Measurements from ENCODE around the gene PDXP. TPM values are rescaled to one million over a fixed set of nuclear protein-coding genes. Genes with fewer than 3 reads are reported as not detected.

Gene PDXP
- total RNA-seq, 1 donor from 2014 or later = 88.1 TPM

DNA sequence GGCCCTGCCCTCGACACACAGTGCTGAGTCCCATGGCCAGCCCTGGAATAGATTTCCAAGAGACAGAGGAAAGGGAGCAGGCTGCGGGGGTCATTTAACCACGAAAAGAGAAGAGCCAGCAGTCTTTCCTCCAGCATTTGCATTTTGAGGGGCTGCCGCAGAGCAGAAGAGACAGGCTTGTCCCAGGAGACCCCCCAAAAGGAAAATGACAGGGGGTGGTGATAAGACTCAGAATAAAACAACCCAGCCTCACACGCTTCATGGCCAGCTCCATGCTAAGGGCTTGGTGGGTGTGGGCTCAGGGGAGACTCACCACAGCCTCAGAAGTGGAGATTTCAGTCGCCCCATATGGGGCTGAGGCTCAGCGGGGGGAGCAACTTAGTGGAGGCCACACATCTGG is 55.2 kb downstream of the PDXP start:
- no peak overlapping the region for H3K4me3 Mint-ChIP-seq (ENCODE audit: unreplicated experiment)
- H3K27ac Mint-ChIP-seq (ENCODE audit: unreplicated experiment) = no peak overlapping the region
- TF ChIP-seq, protein P1, sequence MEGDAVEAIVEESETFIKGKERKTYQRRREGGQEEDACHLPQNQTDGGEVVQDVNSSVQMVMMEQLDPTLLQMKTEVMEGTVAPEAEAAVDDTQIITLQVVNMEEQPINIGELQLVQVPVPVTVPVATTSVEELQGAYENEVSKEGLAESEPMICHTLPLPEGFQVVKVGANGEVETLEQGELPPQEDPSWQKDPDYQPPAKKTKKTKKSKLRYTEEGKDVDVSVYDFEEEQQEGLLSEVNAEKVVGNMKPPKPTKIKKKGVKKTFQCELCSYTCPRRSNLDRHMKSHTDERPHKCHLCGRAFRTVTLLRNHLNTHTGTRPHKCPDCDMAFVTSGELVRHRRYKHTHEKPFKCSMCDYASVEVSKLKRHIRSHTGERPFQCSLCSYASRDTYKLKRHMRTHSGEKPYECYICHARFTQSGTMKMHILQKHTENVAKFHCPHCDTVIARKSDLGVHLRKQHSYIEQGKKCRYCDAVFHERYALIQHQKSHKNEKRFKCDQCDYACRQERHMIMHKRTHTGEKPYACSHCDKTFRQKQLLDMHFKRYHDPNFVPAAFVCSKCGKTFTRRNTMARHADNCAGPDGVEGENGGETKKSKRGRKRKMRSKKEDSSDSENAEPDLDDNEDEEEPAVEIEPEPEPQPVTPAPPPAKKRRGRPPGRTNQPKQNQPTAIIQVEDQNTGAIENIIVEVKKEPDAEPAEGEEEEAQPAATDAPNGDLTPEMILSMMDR (IDR thresholded peaks at IDR 0.05; ENCODE audit: partially characterized antibody, unreplicated experiment) = no peak
- peaks cover 3% of the 10 kb centered on the region for H3K9me3 Mint-ChIP-seq (ENCODE audit: unreplicated experiment)
- no peaks in the 10 kb centered on the region for H3K4me1 Mint-ChIP-seq (ENCODE audit: low read depth, unreplicated experiment)
- H3K27me3 Mint-ChIP-seq (ENCODE audit: unreplicated experiment) = peaks cover 3% of the 10 kb centered on the region
- no peak for DNase-seq
- peaks cover 9% of the 10 kb centered on the region for H3K36me3 Mint-ChIP-seq (ENCODE audit: unreplicated experiment)

DNA sequence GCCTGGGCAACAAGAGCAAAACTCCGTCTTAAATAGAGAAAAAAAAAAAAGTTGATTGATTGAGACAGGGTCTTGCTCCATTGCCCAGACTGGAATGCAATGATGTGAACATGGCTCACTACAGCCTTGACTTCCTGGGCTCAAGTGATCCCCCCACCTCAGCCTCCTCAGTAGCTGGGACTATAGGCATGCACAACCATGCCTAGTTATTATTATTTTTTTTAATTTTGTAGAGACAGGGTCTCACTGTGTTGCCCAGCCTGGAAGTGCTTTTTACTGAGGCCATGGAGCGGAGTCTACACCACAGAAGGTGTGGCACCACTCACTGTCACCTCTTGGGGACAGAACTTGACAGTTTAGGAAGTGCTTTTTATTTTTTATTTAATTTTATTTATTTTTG is 56.1 kb downstream of the PDXP start:
- H3K27me3 Mint-ChIP-seq (ENCODE audit: unreplicated experiment) = peaks cover 5% of the 10 kb centered on the region
- DNase-seq = no peak
- H3K36me3 Mint-ChIP-seq (ENCODE audit: unreplicated experiment) = peaks cover 9% of the 10 kb centered on the region
- peaks cover 3% of the 10 kb centered on the region for H3K9me3 Mint-ChIP-seq (ENCODE audit: unreplicated experiment)
- H3K4me3 Mint-ChIP-seq (ENCODE audit: unreplicated experiment) = no peak overlapping the region
- TF ChIP-seq, protein P1 (IDR thresholded peaks at IDR 0.05; ENCODE audit: partially characterized antibody, unreplicated experiment) = no peak
- H3K27ac Mint-ChIP-seq (ENCODE audit: unreplicated experiment) = no peak overlapping the region
- no peaks in the 10 kb centered on the region for H3K4me1 Mint-ChIP-seq (ENCODE audit: low read depth, unreplicated experiment)

DNA sequence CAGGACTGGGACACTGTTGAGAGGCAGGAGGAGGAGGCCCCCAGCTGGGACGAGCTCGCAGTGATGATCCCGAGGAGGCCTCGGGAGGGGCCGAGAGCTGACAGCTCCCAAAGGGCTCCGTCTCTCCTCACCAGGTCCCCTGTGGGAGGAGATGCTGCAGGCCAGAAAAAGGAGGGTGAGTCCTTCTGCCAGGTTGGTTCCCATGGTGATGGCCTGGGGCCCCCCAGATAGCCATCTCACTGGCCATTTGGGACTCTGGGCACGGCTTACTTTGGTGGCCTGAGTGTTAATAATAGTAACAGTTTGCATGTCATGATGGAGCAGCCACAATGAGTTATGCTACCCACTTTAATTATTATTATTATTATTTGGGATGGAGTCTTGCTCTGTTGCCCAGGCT is 57.2 kb downstream of the PDXP start:
- peaks cover 3% of the 10 kb centered on the region for H3K9me3 Mint-ChIP-seq (ENCODE audit: unreplicated experiment)

More for the DNA sequence above, 57.2 kb downstream of the PDXP start:
- no peak overlapping the region for H3K27ac Mint-ChIP-seq (ENCODE audit: unreplicated experiment)
- peaks cover 5% of the 10 kb centered on the region for H3K27me3 Mint-ChIP-seq (ENCODE audit: unreplicated experiment)
- DNase-seq = no peak
- H3K4me3 Mint-ChIP-seq (ENCODE audit: unreplicated experiment) = no peak overlapping the region
- TF ChIP-seq, protein P1 (IDR thresholded peaks at IDR 0.05; ENCODE audit: partially characterized antibody, unreplicated experiment) = no peak
- no peaks in the 10 kb centered on the region for H3K4me1 Mint-ChIP-seq (ENCODE audit: low read depth, unreplicated experiment)
- peaks cover 9% of the 10 kb centered on the region for H3K36me3 Mint-ChIP-seq (ENCODE audit: unreplicated experiment)

Other genes starting within 250 kb of the PDXP start
- 7.3 TPM for gene ELFN2, start 231.2 kb upstream of the PDXP start, total RNA-seq (ENCODE audit: unreplicated experiment)
- gene MFNG, start 172.3 kb upstream of the PDXP start, total RNA-seq (ENCODE audit: unreplicated experiment) = 61.1 TPM
- gene CARD10, start 139.3 kb upstream of the PDXP start, total RNA-seq (ENCODE audit: unreplicated experiment) = 2.7 TPM
- 2.1 TPM for gene CDC42EP1, start 98.2 kb upstream of the PDXP start, total RNA-seq (ENCODE audit: unreplicated experiment)
- gene LGALS2, start 78.6 kb upstream of the PDXP start, total RNA-seq (ENCODE audit: unreplicated experiment) = not detected
- 104 TPM for gene GGA1, start 49.9 kb upstream of the PDXP start, total RNA-seq (ENCODE audit: unreplicated experiment)
- gene SH3BP1, start 19.1 kb upstream of the PDXP start, total RNA-seq (ENCODE audit: unreplicated experiment) = 12.7 TPM
- gene LGALS1, start 16.9 kb downstream of the PDXP start, total RNA-seq (ENCODE audit: unreplicated experiment) = 50.7 TPM
- 9.9 TPM for gene NOL12, start 27.6 kb downstream of the PDXP start, total RNA-seq (ENCODE audit: unreplicated experiment)
- gene TRIOBP, start 38.3 kb downstream of the PDXP start, total RNA-seq (ENCODE audit: unreplicated experiment) = 33.7 TPM
- 11.9 TPM for gene GCAT, start 149.2 kb downstream of the PDXP start, total RNA-seq (ENCODE audit: unreplicated experiment)
- gene GALR3, start 164.7 kb downstream of the PDXP start, total RNA-seq (ENCODE audit: unreplicated experiment) = not detected
- gene ANKRD54, start 185.6 kb downstream of the PDXP start, total RNA-seq (ENCODE audit: unreplicated experiment) = 26.7 TPM
- 526 TPM for gene EIF3L, start 190.7 kb downstream of the PDXP start, total RNA-seq (ENCODE audit: unreplicated experiment)
- gene MICALL1, start 247.6 kb downstream of the PDXP start, total RNA-seq (ENCODE audit: unreplicated experiment) = 133 TPM